ENCODE results near the gene OR5AU1. TPM values are rescaled to one million over a fixed set of nuclear protein-coding genes. Genes with fewer than 3 reads are reported as not detected.

Gene OR5AU1
- total RNA-seq, 1 donor from 2014 or later: not detected

GRCh38 chr14:21120686-21121085 is 35.2 kb downstream of the OR5AU1 start:
- DNase-seq (ENCODE audit: low read depth) (no peak), FAIRE-seq (no peak)
- no peaks in the 10 kb centered on the region for H3K9me3 ChIP-seq (ENCODE audit: insufficient read depth, low read depth, low read length)
- no peaks in the 10 kb centered on the region for H3K79me2 ChIP-seq (ENCODE audit: insufficient read depth, low read length)
- H3K27ac ChIP-seq (ENCODE audit: low read depth, low read length): no peak overlapping the region
- H3K9me3 Mint-ChIP-seq (ENCODE audit: unreplicated experiment): peaks cover 4% of the 10 kb centered on the region
- H3K9ac ChIP-seq (ENCODE audit: low read length): no peak overlapping the region
- H3K27me3 ChIP-seq (ENCODE audit: insufficient read depth, low read length): no peaks in the 10 kb centered on the region
- no peak overlapping the region for H2AFZ ChIP-seq (ENCODE audit: low read depth, low read length)
- no peaks in the 10 kb centered on the region for H3K27me3 Mint-ChIP-seq (ENCODE audit: low read depth, unreplicated experiment)
- no peak overlapping the region for H3K27ac Mint-ChIP-seq (ENCODE audit: unreplicated experiment)
- no peak overlapping the region for H3K4me3 ChIP-seq (ENCODE audit: insufficient read depth, low read depth, low read length)
- H3K4me1 ChIP-seq (ENCODE audit: insufficient read depth, low read length): no peaks in the 10 kb centered on the region
- no peak overlapping the region for H3K4me2 ChIP-seq (ENCODE audit: low read length)
- no peak overlapping the region for H3K4me3 Mint-ChIP-seq (ENCODE audit: unreplicated experiment)
- peaks cover 5% of the 10 kb centered on the region for H3K4me1 Mint-ChIP-seq (ENCODE audit: low read depth, unreplicated experiment)
- H3K36me3 ChIP-seq (ENCODE audit: insufficient read depth, low read length): no peaks in the 10 kb centered on the region
- H4K20me1 ChIP-seq (ENCODE audit: insufficient read depth, low read length): no peaks in the 10 kb centered on the region
- TF ChIP-seq EZH2 (IDR thresholded peaks at IDR 0.05; ENCODE audit: insufficient read depth, low read length): no peak
- TF ChIP-seq CTCF (IDR thresholded peaks at IDR 0.05; ENCODE audit: insufficient read depth, low read depth, low read length): no peak
- no peaks in the 10 kb centered on the region for H3K36me3 Mint-ChIP-seq (ENCODE audit: low read depth, unreplicated experiment)

GRCh38 chr14:21118933-21119332 is 36.9 kb downstream of the OR5AU1 start:
- Histone ChIP-seq H3K9me3 (ENCODE audit: insufficient read depth, low read depth, low read length) (no peaks in the 10 kb centered on the region), H3K4me1 (ENCODE audit: insufficient read depth, low read length) (no peaks in the 10 kb centered on the region), H3K4me2 (ENCODE audit: low read length) (no peak overlapping the region), H3K9ac (ENCODE audit: low read length) (no peak overlapping the region), H4K20me1 (ENCODE audit: insufficient read depth, low read length) (no peaks in the 10 kb centered on the region), H3K4me3 (ENCODE audit: insufficient read depth, low read depth, low read length) (no peak overlapping the region), H2AFZ (ENCODE audit: low read depth, low read length) (no peak overlapping the region), H3K27me3 (ENCODE audit: insufficient read depth, low read length) (no peaks in the 10 kb centered on the region), H3K36me3 (ENCODE audit: insufficient read depth, low read length) (no peaks in the 10 kb centered on the region), H3K79me2 (ENCODE audit: insufficient read depth, low read length) (no peaks in the 10 kb centered on the region), H3K27ac (ENCODE audit: low read depth, low read length) (no peak overlapping the region)
- Mint-ChIP-seq H3K36me3 (ENCODE audit: low read depth, unreplicated experiment) (no peaks in the 10 kb centered on the region), H3K27me3 (ENCODE audit: low read depth, unreplicated experiment) (no peaks in the 10 kb centered on the region), H3K9me3 (ENCODE audit: unreplicated experiment) (no peaks in the 10 kb centered on the region), H3K4me3 (ENCODE audit: unreplicated experiment) (no peak overlapping the region), H3K4me1 (ENCODE audit: low read depth, unreplicated experiment) (peaks cover 5% of the 10 kb centered on the region), H3K27ac (ENCODE audit: unreplicated experiment) (no peak overlapping the region)
- no peak for TF ChIP-seq CTCF (IDR thresholded peaks at IDR 0.05; ENCODE audit: insufficient read depth, low read depth, low read length)
- TF ChIP-seq EZH2 (IDR thresholded peaks at IDR 0.05; ENCODE audit: insufficient read depth, low read length): no peak
- FAIRE-seq (no peak), DNase-seq (ENCODE audit: low read depth) (no peak)

- no peak overlapping the region for H3K4me3 ChIP-seq (ENCODE audit: insufficient read depth, low read depth, low read length)
- no peaks in the 10 kb centered on the region for H3K36me3 Mint-ChIP-seq (ENCODE audit: low read depth, unreplicated experiment)
- no peak overlapping the region for H2AFZ ChIP-seq (ENCODE audit: low read depth, low read length)
- DNase-seq (ENCODE audit: low read depth): no peak
- no peak for FAIRE-seq
- no peaks in the 10 kb centered on the region for H3K9me3 Mint-ChIP-seq (ENCODE audit: unreplicated experiment)
- H3K27ac ChIP-seq (ENCODE audit: low read depth, low read length): no peak overlapping the region
- no peaks in the 10 kb centered on the region for H3K4me1 Mint-ChIP-seq (ENCODE audit: low read depth, unreplicated experiment)
- no peak for TF ChIP-seq EZH2 (IDR thresholded peaks at IDR 0.05; ENCODE audit: insufficient read depth, low read length)
- no peak for TF ChIP-seq CTCF (IDR thresholded peaks at IDR 0.05; ENCODE audit: insufficient read depth, low read depth, low read length)
- H3K4me2 ChIP-seq (ENCODE audit: low read length): no peak overlapping the region
- no peak overlapping the region for H3K27ac Mint-ChIP-seq (ENCODE audit: unreplicated experiment)
- H3K27me3 ChIP-seq (ENCODE audit: insufficient read depth, low read length): no peaks in the 10 kb centered on the region
- no peak overlapping the region for H3K9ac ChIP-seq (ENCODE audit: low read length)
- H3K27me3 Mint-ChIP-seq (ENCODE audit: low read depth, unreplicated experiment): no peaks in the 10 kb centered on the region
- no peaks in the 10 kb centered on the region for H4K20me1 ChIP-seq (ENCODE audit: insufficient read depth, low read length)
- no peaks in the 10 kb centered on the region for H3K4me1 ChIP-seq (ENCODE audit: insufficient read depth, low read length)
- H3K36me3 ChIP-seq (ENCODE audit: insufficient read depth, low read length): no peaks in the 10 kb centered on the region
- H3K79me2 ChIP-seq (ENCODE audit: insufficient read depth, low read length): no peaks in the 10 kb centered on the region
- H3K4me3 Mint-ChIP-seq (ENCODE audit: unreplicated experiment): no peak overlapping the region
- H3K9me3 ChIP-seq (ENCODE audit: insufficient read depth, low read depth, low read length): no peaks in the 10 kb centered on the region
These were observed 42.5 kb downstream of the OR5AU1 start for GRCh38 chr14:21113369-21113768.

All from astrocyte (in vitro differentiated cells and primary cell).